TTC549 (cell line): ENCODE measurements around the gene ACTG1.

Experiments used
- FAIRE-seq: peaks from 2 replicates; lab custom pipeline; 2012; peaks lifted over from hg19 to GRCh38; lab: Jason Lieb, UNC

The ACTG1 gene

DNA sequence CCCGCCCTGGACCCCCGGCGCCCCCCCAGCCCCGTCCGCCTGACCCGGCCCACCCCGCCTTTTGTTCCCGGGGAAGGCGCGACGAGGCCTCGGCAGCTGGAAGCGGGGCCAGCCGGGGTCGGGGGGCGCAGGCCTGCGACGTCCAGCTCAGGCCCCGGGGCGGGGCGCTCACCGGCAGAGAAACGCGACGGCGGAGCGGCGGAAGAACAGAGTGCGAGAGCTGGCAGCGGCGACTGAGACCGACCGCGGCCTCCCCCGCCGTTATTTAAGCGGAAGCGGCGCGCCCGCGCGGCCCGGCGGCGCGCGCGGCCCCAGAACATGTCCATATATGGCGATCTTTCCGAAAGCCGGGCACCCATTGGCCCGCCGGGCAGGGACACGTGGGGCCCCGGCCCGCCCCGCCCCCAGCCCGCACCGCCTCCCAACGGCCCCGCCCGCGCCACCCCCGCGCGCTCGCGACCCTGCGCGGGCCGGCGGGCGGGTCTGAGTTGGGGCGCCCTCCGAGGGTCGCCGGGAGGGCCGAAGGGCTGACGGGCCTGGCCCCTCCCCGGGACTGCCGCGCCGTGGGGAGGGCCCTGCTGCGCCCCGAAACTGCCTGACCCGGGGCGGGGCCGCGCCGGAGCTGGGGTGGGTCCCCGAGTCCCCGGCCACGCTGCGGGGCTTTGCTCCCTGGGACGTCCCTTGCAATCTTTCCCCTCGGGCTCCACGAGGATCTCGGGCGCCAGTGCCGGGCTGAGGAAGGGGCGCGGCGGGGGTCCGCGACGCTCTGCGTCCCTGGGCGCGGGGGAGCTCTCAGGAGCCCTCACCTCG, at the start of gene ACTG1:
TSS of gene ACTG1 (minus strand) at position 238 of the 810 bp plus-strand sequence. CDS start 445 bp downstream, outside the sequence.
- FAIRE-seq, result no peak

- FAIRE-seq, result no peak
Measured at GRCh38 chr17:81561494-81561885, 48.9 kb upstream of the ACTG1 start.

DNA sequence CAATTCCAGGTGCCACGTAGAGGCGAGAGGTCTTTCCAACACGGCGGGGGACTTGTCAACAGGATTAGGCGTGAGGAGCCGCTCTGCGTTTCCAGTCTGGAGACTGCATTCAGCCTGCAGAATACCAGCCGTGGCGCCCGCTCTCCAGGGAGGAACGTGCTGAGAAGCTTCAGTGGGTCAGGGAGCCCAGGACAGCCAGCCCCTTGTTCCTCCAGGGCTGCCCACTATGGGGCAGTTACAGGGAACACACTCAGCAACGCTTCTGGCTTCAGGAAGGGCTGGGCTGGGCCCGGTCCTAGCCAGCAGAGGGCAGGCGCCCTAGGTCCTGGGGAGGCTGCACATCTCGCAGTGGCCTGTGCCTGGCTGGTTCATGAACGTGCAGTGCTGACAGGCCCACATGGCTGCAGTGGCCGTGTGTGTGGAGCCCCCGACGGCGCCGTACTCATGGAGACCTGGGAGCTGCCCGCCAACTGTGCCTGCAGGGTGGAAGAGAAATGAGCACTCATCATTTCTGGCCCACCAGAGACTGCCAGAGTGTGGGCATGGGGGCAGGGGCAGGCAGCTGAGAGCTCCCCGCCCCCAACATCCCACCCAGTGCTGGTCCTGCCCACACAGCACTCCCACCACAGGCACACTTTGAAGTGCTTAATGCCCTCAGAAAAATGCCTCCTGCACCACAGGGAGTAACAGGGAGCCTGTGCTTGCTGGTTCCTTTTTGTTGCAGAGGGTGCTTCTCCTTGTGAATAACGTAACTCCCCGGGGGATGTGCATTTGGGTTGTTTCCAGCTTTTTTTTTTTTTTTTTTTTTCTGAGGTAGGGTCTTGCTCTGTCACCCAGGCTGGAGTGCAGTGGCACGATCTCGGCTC, 46.6 kb upstream of the ACTG1 start:
- FAIRE-seq, result no peak

DNA sequence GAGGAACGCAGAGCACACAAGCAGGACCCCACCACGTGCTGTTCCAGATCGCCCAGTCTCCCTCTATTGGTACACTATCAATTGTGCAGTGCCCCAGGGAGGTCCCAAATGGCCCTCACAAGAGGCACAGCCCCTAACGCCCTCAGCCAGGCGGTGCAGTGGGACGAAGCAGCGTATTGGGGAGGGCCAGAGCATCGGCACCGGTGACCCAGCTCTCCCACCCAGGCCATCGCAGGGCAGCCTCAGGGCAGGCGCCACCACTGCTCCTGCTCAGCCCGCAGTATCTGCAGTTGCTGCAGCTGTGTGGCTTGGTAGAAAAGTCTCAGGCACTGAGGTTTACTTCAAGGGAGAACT, 45.5 kb upstream of the ACTG1 start:
- FAIRE-seq, result no peak

GRCh38 chr17:81557276-81558114, 44.9 kb upstream of the ACTG1 start:
- FAIRE-seq, result no peak

- no peak for FAIRE-seq
Measured at GRCh38 chr17:81556863-81557262, 44.3 kb upstream of the ACTG1 start.

DNA sequence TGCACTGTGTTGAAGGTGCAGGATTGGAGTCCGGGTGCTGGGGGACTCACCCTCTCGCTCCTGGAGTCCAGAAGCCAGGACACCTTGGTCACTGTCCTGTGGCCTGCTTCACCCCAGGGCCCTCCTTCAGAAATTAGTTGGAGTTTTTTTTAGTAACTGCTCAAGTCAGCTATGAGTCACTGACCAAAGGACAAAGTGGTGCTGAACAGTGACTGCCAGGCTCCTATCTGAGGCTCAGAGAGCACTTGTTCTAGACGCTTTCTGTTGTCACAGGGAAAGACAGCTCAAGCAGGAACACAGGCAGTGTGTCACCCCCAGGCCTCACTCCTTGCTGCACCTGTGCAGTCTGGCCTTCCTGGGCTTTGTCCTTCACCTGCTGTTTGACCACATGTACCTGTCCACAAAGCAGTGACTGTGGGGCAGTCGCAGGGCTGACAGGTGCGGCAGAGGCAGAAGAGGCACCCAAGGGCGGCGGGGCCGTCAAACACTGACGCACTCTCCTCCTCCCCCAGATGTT, 43.6 kb upstream of the ACTG1 start:
- no peak for FAIRE-seq

DNA sequence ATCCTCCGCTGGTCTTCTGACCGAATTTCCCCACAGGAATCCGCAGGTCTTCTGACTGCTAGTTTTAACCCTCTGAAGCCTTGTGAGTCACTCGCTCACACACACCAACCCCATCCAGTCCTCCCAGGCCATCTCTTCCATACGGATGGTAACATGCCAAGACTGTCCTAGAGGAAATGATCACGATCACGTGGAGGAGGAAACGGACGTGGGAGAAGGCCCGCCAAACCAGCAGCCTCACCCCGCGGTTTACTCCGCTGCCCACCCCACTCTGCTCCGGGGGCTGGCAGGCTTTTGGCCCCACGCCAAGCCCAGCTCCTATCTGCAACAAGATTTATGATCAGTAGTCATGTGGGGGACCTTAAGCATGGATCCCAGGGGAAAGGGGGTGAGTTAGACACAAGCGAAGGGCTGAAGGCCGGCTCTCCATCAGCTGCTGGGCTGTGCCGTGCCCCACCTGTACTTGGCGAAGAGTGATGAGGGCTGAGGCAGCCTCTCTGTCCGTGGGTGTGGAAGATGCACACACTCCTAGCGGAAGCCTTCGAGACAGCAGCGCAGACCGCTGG, 41.1 kb upstream of the ACTG1 start:
- FAIRE-seq, result no peak

- no peak for FAIRE-seq
Measured at GRCh38 chr17:81553018-81553615, 40.5 kb upstream of the ACTG1 start.

DNA sequence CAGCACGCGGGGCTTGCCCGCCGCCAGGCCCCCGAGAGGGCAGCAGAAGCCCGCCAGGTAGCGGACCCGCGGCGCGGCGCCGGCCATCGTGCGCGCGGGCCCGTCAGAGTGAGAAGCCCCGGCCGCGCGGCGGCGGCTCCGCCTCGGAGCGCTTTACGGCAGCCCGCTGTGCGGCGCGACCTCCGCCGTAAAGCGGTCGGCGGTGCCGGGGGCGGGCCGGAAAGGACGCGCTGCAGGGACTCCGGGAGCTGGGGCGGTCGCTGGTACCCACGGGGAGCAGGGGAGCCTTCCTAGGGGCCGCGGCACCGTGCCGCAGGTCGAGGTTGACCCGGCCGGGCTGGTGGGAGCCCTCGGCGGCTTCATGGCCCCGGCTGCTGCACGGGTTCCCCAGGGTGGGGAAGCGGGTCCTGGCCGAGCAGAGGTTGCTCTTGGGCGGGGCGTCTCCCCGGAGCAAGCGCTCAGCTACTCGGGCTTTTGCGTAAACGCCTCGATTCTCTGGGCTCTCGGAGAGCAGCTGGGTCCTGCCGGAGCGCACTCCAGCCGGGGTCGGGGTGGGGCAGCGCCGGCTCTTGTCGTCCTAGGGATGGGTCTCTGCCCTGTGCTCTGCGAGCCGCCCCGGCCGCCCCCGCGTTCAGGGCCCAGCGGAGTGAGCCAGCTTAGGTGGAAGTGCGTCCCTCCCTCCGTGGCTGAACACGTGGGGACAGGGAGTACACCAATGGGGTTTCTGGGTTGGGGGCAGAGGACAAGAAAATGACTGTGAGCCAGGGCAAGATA, 39.8 kb upstream of the ACTG1 start, which contains the start of gene FAAP100:
TSS of gene FAAP100 (minus strand) at position 110 of the 774 bp plus-strand sequence. CDS start at position 87, 23 bp downstream.
- no peak for FAIRE-seq

DNA sequence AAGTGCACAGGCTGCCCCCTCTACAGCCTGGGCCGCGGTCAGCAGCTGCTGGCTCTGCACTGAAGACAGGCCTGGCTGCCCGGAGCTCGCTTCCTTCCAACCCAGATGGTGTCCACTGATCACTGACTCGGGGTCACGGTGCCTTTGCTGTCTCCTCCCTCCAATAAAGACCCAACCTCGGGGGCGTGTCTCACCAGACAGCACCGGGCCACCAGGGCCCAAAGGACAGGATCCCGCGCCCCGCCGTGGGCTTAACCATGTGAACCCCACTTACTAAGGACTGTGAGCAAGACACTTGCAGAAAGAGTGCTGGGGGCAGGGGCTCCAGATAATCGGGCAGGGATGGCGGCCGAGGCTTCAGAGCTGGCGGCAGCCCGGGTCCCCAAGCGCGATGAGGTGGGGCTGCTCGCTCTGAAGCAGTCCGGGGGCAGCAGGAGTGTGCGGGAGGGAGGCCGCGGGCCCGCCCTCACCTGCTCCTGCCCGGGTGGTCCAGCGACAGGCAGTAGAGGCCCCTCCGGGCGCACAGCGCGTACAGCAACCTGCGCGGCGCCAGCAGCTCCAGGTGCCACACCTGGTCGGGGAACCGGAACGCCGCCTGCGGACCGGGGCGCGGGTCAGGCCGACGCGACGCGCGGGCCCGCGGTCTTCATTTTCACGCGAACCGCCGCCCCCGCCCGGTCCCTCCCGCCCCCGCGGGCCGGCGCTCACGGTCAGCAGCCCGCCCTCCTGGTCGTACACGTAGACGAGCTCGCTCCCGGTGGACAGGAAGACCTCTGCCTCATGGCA, 39.1 kb upstream of the ACTG1 start:
- FAIRE-seq, result no peak

GRCh38 chr17:81550830-81551457, 38.3 kb upstream of the ACTG1 start:
- no peak for FAIRE-seq

DNA sequence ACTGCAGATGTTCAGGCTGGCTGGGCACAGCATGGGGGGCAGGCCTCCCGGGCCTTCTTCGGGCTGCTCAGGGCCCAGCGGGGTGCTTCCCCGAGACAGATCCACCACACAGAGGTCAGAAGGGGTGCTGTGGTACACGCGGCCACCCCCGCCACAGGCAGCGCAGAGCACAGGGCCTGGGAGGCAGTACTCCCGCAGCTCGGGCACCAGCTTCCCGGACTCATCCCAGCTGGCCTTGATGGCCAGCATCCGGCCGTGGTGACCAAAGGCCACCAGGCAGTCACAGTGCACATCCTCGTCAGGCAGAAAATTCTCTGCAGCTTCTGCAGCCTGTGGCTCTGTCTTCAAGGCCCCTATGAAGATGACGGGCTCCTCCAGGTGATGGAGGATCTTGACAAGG, 37.7 kb upstream of the ACTG1 start:
- FAIRE-seq, result no peak

DNA sequence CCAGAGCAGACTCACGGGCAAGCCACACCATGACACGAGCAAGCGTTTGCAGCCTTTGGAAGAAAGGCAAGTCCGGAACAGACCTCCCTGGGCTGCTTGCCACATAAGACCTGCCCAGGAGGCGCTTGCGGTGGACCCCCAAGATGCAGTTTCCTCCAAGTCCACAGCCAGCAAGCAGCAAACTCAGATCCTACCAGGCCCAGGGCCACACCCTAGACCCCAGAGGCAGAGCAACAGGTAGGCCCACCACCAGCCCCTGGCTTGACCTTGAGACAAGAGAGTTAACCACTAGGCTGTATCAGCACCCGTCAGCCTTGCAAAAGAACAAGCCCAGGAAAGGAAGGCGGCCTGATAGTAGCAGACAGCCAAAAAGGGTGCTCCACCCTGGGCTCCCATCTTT, 37.2 kb upstream of the ACTG1 start:
- no peak for FAIRE-seq

DNA sequence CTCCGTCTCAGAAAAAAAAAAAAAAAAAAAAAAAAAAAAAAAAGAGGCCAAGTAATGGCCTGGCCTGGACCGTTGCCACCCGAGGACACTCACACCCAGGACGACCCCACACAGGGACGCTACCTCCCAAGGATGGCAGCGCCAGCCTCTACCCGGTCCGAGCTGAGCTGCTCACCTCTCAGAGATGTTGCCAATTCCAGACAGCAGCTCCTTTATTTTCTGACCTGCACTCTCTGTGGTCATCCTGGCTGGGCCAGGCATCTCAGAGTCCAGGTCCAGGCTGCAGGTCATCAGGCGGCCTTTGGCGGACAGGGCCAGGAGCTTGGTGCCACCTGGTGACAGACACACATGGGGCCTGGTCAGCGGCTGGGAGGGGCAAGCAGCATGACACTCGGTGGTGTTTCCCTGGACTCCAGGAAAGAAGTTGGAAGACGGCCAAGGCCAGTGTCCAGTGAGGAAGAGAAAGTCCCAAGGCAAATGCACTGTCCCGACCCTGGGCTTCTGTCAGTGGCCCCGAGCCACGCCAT, 36.5 kb upstream of the ACTG1 start:
- FAIRE-seq, result no peak

- no peak for FAIRE-seq
Measured at GRCh38 chr17:81547614-81547982, 35.0 kb upstream of the ACTG1 start.

DNA sequence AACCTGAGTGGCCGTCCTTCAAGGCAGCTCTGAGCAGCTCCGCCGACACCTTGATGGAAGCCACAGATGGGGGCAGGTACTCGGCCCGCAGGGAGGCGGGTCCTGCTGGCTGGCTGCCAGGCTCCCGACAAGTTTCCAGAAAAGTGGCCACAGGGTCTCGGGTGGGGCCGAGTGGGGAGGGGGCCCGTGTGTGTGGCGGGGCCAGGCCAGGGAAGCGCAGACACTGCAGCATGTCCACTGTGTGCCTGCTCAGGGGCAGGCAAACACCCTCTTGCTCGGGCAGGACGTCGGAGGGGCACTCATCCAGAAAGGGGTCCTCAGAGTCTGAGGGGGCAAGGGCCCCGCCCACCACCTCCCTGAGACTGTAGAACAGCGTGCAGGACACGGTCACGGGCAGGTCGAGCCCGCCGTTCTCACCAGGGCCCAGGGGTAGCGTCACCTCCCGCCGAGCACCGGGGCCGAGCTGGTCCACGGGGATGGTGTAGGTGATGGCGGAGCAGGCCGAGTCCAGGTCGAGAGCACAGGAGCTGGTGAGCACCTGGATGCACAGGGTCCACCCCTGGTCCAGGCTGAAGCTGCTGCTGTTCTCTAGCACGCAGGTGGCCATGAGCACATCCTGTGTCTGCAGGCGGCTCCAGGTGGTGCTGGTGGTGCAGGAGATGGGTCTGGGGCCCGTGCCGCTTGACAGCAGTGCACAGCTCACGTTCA, 34.5 kb upstream of the ACTG1 start:
- no peak for FAIRE-seq

DNA sequence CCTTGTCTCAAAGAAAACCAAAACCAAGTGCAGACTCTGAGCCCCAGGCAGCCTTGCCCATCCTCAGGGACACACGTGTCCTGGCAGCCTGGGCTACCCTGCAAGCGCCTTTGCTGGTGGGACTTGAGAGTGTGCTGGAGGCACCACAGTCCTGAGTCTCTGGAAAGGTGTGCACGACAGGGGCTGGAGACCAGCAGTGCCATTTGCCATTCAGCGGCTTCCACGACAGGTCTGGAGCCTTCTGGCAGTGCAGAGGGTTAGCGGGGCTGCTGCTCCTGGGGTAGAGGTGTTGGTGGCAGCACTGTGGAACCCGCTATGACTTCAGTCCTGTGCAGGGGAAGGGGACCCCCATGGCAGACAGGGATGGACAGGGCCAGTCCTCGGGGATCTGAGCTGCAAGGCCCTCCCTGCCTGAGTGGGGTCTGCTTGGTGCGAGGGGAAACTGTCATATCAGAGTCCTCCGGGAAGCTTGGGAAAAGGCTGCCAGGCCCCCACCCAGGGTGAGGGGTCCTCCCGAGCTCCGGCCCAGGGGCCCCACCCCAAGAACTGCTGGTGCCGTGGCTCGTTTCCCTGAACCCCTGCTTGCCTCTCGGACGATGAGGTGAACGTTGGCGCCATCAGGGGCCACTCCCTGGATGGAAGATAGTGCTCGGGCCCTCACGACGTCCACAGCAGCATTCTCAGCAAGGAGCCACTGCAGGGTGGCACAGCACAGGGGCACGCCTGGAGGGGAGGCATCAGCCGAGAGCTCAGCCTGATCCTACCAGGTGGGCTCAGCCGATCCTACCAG, 32.8 kb upstream of the ACTG1 start:
- FAIRE-seq, result no peak
